A549 treated with DMSO at 1 μM for 4 hours (cell line): Measurements from ENCODE around the gene ZNF285. TPM values are rescaled to one million over a fixed set of nuclear protein-coding genes. Genes with fewer than 3 reads are reported as not detected.

Experiments
- total RNA-seq: library from RNA; stranded (reverse); fragments of 200-300 nt; extraction: Qiagen RNA extraction; gene quantifications from 5 replicates; pipeline ENCODE4 v1.2.3, GENCODE V29; 2022; ENCODE audit warnings: low read depth

The ZNF285 gene
- total RNA-seq = 1.9 to 2.6 TPM (median 2.4 TPM) in 5 replicates

GRCh38 chr19:44401139-44402115, at the start of gene ZNF285:
Gene ZNF285, minus strand, starts transcription at chr19:44401608. Its CDS starts 4,395 bp downstream, at chr19:44397213.

GRCh38 chr19:44447916-44448674, 46.7 kb upstream of the ZNF285 start, which contains the start of gene ZNF229:
Gene ZNF229, minus strand, starts transcription at chr19:44448472. Its CDS starts 5,625 bp downstream, at chr19:44442847.

GRCh38 chr19:44356383-44357111, 44.9 kb downstream of the ZNF285 start, which contains the start of gene ZNF112:
Gene ZNF112, minus strand, starts transcription at chr19:44356680. Its CDS starts 16,141 bp downstream, at chr19:44340539.

Other genes with a start within 250 kb of the ZNF285 start
- gene ZNF226, start 236.5 kb downstream of the ZNF285 start, total RNA-seq = 18.2 to 24.9 TPM (median 21.5 TPM) in 5 replicates
- 9.7 to 13.0 TPM (median 12.0 TPM) in 5 replicates for gene ZNF227, start 189.1 kb downstream of the ZNF285 start, total RNA-seq
- 0.37 to 0.63 TPM (median 0.52 TPM) in 5 replicates for gene ZNF233, start 141.7 kb downstream of the ZNF285 start, total RNA-seq
- 3.0 to 3.5 TPM (median 3.1 TPM) in 5 replicates for gene ZNF235, start 96.6 kb downstream of the ZNF285 start, total RNA-seq
- 1.7 to 2.5 TPM (median 2.1 TPM) in 5 replicates for gene ZNF112, start 44.9 kb downstream of the ZNF285 start, total RNA-seq
- gene ZNF229, start 46.9 kb upstream of the ZNF285 start, total RNA-seq = 2.6 to 3.5 TPM (median 3.1 TPM) in 5 replicates
- gene ZNF180, start 98.9 kb upstream of the ZNF285 start, total RNA-seq = 7.9 to 10.6 TPM (median 8.1 TPM) in 5 replicates
- gene CEACAM20, start 128.1 kb upstream of the ZNF285 start, total RNA-seq = 0.06 to 0.12 TPM (median 0.10 TPM) in 3 of 5 replicates, not detected in the others
- gene IGSF23, start 212.0 kb upstream of the ZNF285 start, total RNA-seq = 0.26 to 0.57 TPM (median 0.40 TPM) in 5 replicates
- 107 to 128 TPM (median 120 TPM) in 5 replicates for gene PVR, start 242.3 kb upstream of the ZNF285 start, total RNA-seq